ENCODE measurements around the gene LYAR. TPM values are rescaled to one million over a fixed set of nuclear protein-coding genes. Genes with fewer than 3 reads are reported as not detected.

LYAR gene
- total and polyA plus RNA-seq, 10 donors = 13.5 to 29.3 (median 21.9) TPM

GRCh38 chr4:4315461-4316149 lies 25.7 kb upstream of the LYAR start:
- H3K27me3 ChIP-seq (replicated peaks in 1 of 7) = no peaks in the 10 kb centered on the region
- no peak for DNase-seq
- H3K4me3 ChIP-seq = no peak overlapping the region
- H3K4me1 ChIP-seq = no peaks in the 10 kb centered on the region
- H3K36me3 ChIP-seq = peaks cover 0 to 92% (median 69%) of the 10 kb centered on the region in 6 donors
- no peak for TF ChIP-seq CTCF (IDR thresholded peaks at IDR 0.05 in 8 of 11, conservative IDR thresholded peaks at IDR 0.05 in 3 of 11)
- no peak for TF ChIP-seq POLR2A (IDR thresholded peaks at IDR 0.05)
- no peak for TF ChIP-seq POLR2AphosphoS5 (IDR thresholded peaks at IDR 0.05)
- no peaks in the 10 kb centered on the region for H3K9me3 ChIP-seq
- H3K27ac ChIP-seq = peak overlapping the region in 2 of 8 donors; percentile 36 to 78
- intact Hi-C loops (cut with DNase I; ENCODE audit: low total_unique reads) = no loop called here
- 78 to 88% (median 82%) methylated on average over 12 of the region's 12 CpGs for WGBS, 5 donors

GRCh38 chr4:4311193-4311592 lies 21.2 kb upstream of the LYAR start:
- TF ChIP-seq CTCF (IDR thresholded peaks at IDR 0.05 in 8 of 11, conservative IDR thresholded peaks at IDR 0.05 in 3 of 11) = no peak
- Histone ChIP-seq H3K27me3 (replicated peaks in 1 of 7) (no peaks in the 10 kb centered on the region), H3K4me3 (no peak overlapping the region), H3K4me1 (no peaks in the 10 kb centered on the region), H3K9me3 (no peaks in the 10 kb centered on the region), H3K27ac (no peak overlapping the region), H3K36me3 (peaks cover 0 to 86% (median 45%) of the 10 kb centered on the region in 6 donors)
- 70 to 86% (median 83%) methylated on average over 4 of the region's 4 CpGs for WGBS, 5 donors
- no peak for DNase-seq
- intact Hi-C loops (cut with DNase I; ENCODE audit: low total_unique reads) = no loop called here

GRCh38 chr4:4308800-4309441 lies 19.0 kb upstream of the LYAR start:
- 88 to 97% (median 94%) methylated on average over 9 of the region's 9 CpGs for WGBS, 5 donors
- Histone ChIP-seq H3K4me3 (no peak overlapping the region), H3K9me3 (no peaks in the 10 kb centered on the region), H3K27ac (no peak overlapping the region), H3K4me1 (no peaks in the 10 kb centered on the region), H3K27me3 (replicated peaks in 1 of 7) (no peaks in the 10 kb centered on the region), H3K36me3 (peaks cover 0 to 82% (median 29%) of the 10 kb centered on the region in 6 donors)
- DNase-seq = no peak
- no peak for TF ChIP-seq POLR2A (IDR thresholded peaks at IDR 0.05)
- TF ChIP-seq CTCF (IDR thresholded peaks at IDR 0.05 in 8 of 11, conservative IDR thresholded peaks at IDR 0.05 in 3 of 11) = no peak
- TF ChIP-seq POLR2AphosphoS5 (IDR thresholded peaks at IDR 0.05) = no peak
- intact Hi-C loops (cut with DNase I; ENCODE audit: low total_unique reads) = no loop called here

DNA sequence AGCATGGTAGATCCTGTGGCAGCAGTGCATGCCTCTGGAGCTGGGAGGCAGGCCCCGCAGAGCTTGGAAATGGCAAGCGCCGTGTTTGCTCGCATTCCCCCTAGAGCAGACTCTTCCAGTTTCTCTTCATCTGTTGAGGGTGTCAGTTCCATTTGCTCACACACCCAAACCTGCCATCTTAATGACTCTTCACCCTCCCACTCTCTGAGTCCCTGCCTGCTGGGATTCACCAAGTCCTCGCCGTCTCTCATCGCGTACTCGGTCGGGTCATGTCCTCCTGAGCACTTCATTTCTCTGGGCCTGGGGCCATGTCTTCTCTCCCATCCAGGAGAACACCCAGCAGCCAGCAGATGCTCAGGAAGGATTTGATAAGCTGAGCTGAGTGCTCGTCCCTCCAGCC lies 17.0 kb upstream of the LYAR start:
- intact Hi-C loops (cut with DNase I; ENCODE audit: low total_unique reads) = no loop called here
- no peak for DNase-seq
- WGBS, 5 donors = 95 to 97% (median 97%) methylated on average over 11 of the region's 11 CpGs
- TF ChIP-seq POLR2AphosphoS5 (IDR thresholded peaks at IDR 0.05) = no peak
- no peak for TF ChIP-seq POLR2A (IDR thresholded peaks at IDR 0.05)
- TF ChIP-seq CTCF (IDR thresholded peaks at IDR 0.05 in 8 of 11, conservative IDR thresholded peaks at IDR 0.05 in 3 of 11) = no peak
- Histone ChIP-seq H3K27me3 (replicated peaks in 1 of 7) (no peaks in the 10 kb centered on the region), H3K36me3 (peaks cover 0 to 83% (median 25%) of the 10 kb centered on the region in 6 donors), H3K9me3 (no peaks in the 10 kb centered on the region), H3K27ac (no peak overlapping the region), H3K4me3 (no peak overlapping the region), H3K4me1 (no peaks in the 10 kb centered on the region)
